H9 (cell line): ENCODE data around the gene ST7L. TPM values are rescaled to one million over a fixed set of nuclear protein-coding genes. Genes with fewer than 3 reads are reported as not detected.

Source experiments
- DNase-seq: peaks from one replicate; pipeline ENCODE4 v3.0.0-alpha.2; 2017
- H2AFZ ChIP-seq: one replicate; pipeline ENCODE4 v1.6.1; 2013; ENCODE audit warnings: mild to moderate bottlenecking, low read length, control low read depth, moderate library complexity
- H2AK5ac ChIP-seq: 2 replicates; pipeline ENCODE4 v1.6.1; 2013; ENCODE audit warnings: low read length, control low read depth, mixed read lengths; ENCODE audit not compliant: insufficient read length
- H2BK120ac ChIP-seq: one replicate; pipeline ENCODE4 v1.6.1; 2013; ENCODE audit warnings: low read depth, mild to moderate bottlenecking, low read length, control low read depth, inconsistent platforms; ENCODE audit not compliant: poor library complexity, severe bottlenecking
- H2BK12ac ChIP-seq: 2 replicates; pipeline ENCODE4 v1.6.1; 2013; ENCODE audit warnings: low read length, control low read depth, mixed read lengths, low read depth; ENCODE audit not compliant: insufficient read length
- H2BK15ac ChIP-seq: 2 replicates; pipeline ENCODE4 v1.6.1; 2013; ENCODE audit warnings: low read depth, low read length, control low read depth
- H2BK20ac ChIP-seq: one replicate; pipeline ENCODE4 v1.6.1; 2013; ENCODE audit warnings: low read depth, mild to moderate bottlenecking, low read length, control low read depth, inconsistent platforms; ENCODE audit not compliant: poor library complexity, severe bottlenecking
- H2BK5ac ChIP-seq: 2 replicates; pipeline ENCODE4 v1.6.1; 2013; ENCODE audit warnings: low read length, control low read depth, mixed read lengths; ENCODE audit not compliant: insufficient read length
- H3K14ac ChIP-seq: 2 replicates; pipeline ENCODE4 v1.6.1; 2013; ENCODE audit warnings: low read length, control low read depth; ENCODE audit not compliant: insufficient read depth
- H3K18ac ChIP-seq: 2 replicates; pipeline ENCODE4 v1.6.1; 2013; ENCODE audit warnings: low read depth, mild to moderate bottlenecking, mixed read lengths, low read length, control low read depth; ENCODE audit not compliant: insufficient read length
- H3K23ac ChIP-seq: 2 replicates; pipeline ENCODE4 v1.6.1; 2013; ENCODE audit warnings: low read length, control low read depth, mixed read lengths, low read depth; ENCODE audit not compliant: insufficient read length
- H3K23me2 ChIP-seq: 2 replicates; pipeline ENCODE4 v1.6.1; 2013; ENCODE audit warnings: low read depth, mild to moderate bottlenecking, mixed read lengths, low read length, control low read depth; ENCODE audit not compliant: insufficient read length, poor library complexity, severe bottlenecking
- H3K27ac ChIP-seq: 2 replicates; pipeline ENCODE4 v1.5.1; 2013; ENCODE audit warnings: low read length, control low read depth, mixed read lengths, low read depth; ENCODE audit not compliant: insufficient read length
- H3K27me3 ChIP-seq: 2 replicates; pipeline ENCODE4 v1.6.1; 2013; ENCODE audit warnings: low read length, control low read depth, inconsistent platforms; ENCODE audit not compliant: insufficient read depth
- H3K4ac ChIP-seq: 2 replicates; pipeline ENCODE4 v1.6.1; 2013; ENCODE audit warnings: low read depth, mild to moderate bottlenecking, control low read depth, inconsistent platforms, low read length, moderate library complexity
- H3K4me1 ChIP-seq: 2 replicates; pipeline ENCODE4 v1.6.1; 2013; ENCODE audit warnings: low read length, control low read depth, inconsistent platforms; ENCODE audit not compliant: insufficient read depth
- H3K4me2 ChIP-seq: 2 replicates; pipeline ENCODE4 v1.6.1; 2013; ENCODE audit warnings: low read length, control low read depth, mixed read lengths; ENCODE audit not compliant: insufficient read length, insufficient read depth
- H3K56ac ChIP-seq: 2 replicates; pipeline ENCODE4 v1.6.1; 2013; ENCODE audit warnings: low read depth, mild to moderate bottlenecking, mixed read lengths, low read length, control low read depth; ENCODE audit not compliant: insufficient read length
- H3K79me1 ChIP-seq: 2 replicates; pipeline ENCODE4 v1.6.1; 2013; ENCODE audit warnings: low read depth, mild to moderate bottlenecking, moderate library complexity, low read length, control low read depth, inconsistent platforms; ENCODE audit not compliant: insufficient read depth, poor library complexity, severe bottlenecking
- H3K79me2 ChIP-seq: 2 replicates; pipeline ENCODE4 v1.6.1; 2013; ENCODE audit warnings: low read length, control low read depth, inconsistent platforms; ENCODE audit not compliant: insufficient read depth
- H3K9ac ChIP-seq: 2 replicates; pipeline ENCODE4 v1.6.1; 2013; ENCODE audit warnings: low read length, control low read depth, mixed read lengths; ENCODE audit not compliant: insufficient read length; ENCODE audit errors: extremely low read depth
- H3K9me3 ChIP-seq: one replicate; pipeline ENCODE4 v1.6.1; 2013; ENCODE audit warnings: low read depth, low read length, inconsistent platforms; ENCODE audit not compliant: control insufficient read depth
- H3T11ph ChIP-seq: one replicate; pipeline ENCODE4 v1.6.1; 2013; ENCODE audit warnings: mild to moderate bottlenecking, low read length, control low read depth, inconsistent platforms
- H4K20me1 ChIP-seq: one replicate; pipeline ENCODE4 v1.6.1; 2013; ENCODE audit not compliant: control insufficient read depth, insufficient read length, insufficient read depth
- H4K5ac ChIP-seq: 2 replicates; pipeline ENCODE4 v1.6.1; 2013; ENCODE audit warnings: low read depth, mild to moderate bottlenecking, mixed read lengths, low read length, control low read depth; ENCODE audit not compliant: insufficient read length
- H4K8ac ChIP-seq: replicated peaks from 2 replicates; pipeline ENCODE4 v1.6.1; 2013; ENCODE audit warnings: low read length, control low read depth, mixed read lengths, low read depth; ENCODE audit not compliant: insufficient read length
- H4K91ac ChIP-seq: 2 replicates; pipeline ENCODE4 v1.6.1; 2013; ENCODE audit warnings: low read depth, mild to moderate bottlenecking, moderate library complexity, mixed read lengths, low read length, control low read depth; ENCODE audit not compliant: insufficient read length
- H3K27ac Mint-ChIP-seq, 3 experiments: 2 replicates in 2 of 3; 3 replicates in 1 of 3; pipeline ENCODE4 v1.8.0; 2020 to 2021; ENCODE audit warnings: mixed read lengths in 3 of 3, mild to moderate bottlenecking in 1 of 3, moderate library complexity in 1 of 3
- H3K27me3 Mint-ChIP-seq: 2 replicates; pipeline ENCODE4 v1.8.0; 2021; ENCODE audit warnings: low read depth, mild to moderate bottlenecking, moderate library complexity, mixed read lengths
- H3K36me3 Mint-ChIP-seq, 3 experiments: 2 replicates in 2 of 3; 3 replicates in 1 of 3; pipeline ENCODE4 v1.8.0; 2020 to 2021; ENCODE audit warnings: low read depth in 3 of 3, mixed read lengths in 3 of 3; ENCODE audit not compliant: insufficient read depth in 1 of 3
- H3K4me1 Mint-ChIP-seq, 2 experiments: 2 replicates each; pipeline ENCODE4 v1.8.0; 2020; ENCODE audit warnings: mixed read lengths in 2 of 2
- H3K4me3 Mint-ChIP-seq, 2 experiments: 2 replicates in 1 of 2; 3 replicates in 1 of 2; pipeline ENCODE4 v1.8.0; 2020 to 2021; ENCODE audit warnings: mild to moderate bottlenecking in 2 of 2, mixed read lengths in 2 of 2, moderate library complexity in 1 of 2
- H3K9me3 Mint-ChIP-seq, 2 experiments: 2 replicates in 1 of 2; 3 replicates in 1 of 2; pipeline ENCODE4 v1.8.0; 2020; ENCODE audit warnings: mild to moderate bottlenecking in 2 of 2, mixed read lengths in 2 of 2, moderate library complexity in 1 of 2
- total RNA-seq: library from RNA; stranded (reverse); gene quantifications from 2 replicates; pipeline ENCODE4 v1.2.1, GENCODE V29; 2021
- TF ChIP-seq, protein P1 (sequence below): fragments of 200-600 bp; sonication (generic); conservative IDR thresholded peaks from 3 replicates; pipeline ENCODE4 v1.8.0; 2021; ENCODE audit warnings: antibody characterized with exemption, mild to moderate bottlenecking

ST7L gene
- total RNA-seq, 1 experiment from 2014 or later, result 16.0 TPM

DNA sequence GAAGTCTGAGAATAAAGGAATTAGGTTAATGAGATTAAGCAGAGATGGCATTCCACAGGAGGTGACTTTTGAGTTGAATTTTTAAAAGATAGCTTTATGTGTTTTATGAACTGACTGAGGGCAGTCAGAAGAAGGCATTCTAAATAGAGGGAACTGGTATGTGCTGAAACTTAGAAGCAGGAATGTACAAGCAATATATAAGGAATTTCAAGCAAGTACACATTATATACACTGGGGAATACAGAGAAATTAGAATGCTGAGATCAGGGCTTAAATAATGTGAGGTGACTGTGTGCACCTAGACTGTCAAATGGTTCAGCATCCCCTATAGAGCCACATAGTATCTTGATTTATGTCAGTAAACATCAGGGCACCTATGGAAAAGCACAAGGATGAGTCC, 90.9 kb downstream of the ST7L start:
- Histone ChIP-seq H2BK15ac (no peak overlapping the region), H2AK5ac (no peak overlapping the region), H2AFZ (no peak overlapping the region), H2BK20ac (no peak overlapping the region), H2BK120ac (no peak overlapping the region), H3K23ac (no peak overlapping the region), H3K27ac (no peak overlapping the region), H3K14ac (no peak overlapping the region), H3K9me3 (no peaks in the 10 kb centered on the region), H4K20me1 (no peaks in the 10 kb centered on the region), H4K5ac (no peak overlapping the region), H2BK5ac (no peak overlapping the region), H3K79me2 (no peaks in the 10 kb centered on the region), H3K9ac (no peak overlapping the region), H3K4me2 (no peak overlapping the region), H2BK12ac (no peak overlapping the region), H3K56ac (no peak overlapping the region), H3K4ac (no peak overlapping the region), H4K8ac (no peak overlapping the region), H4K91ac (no peak overlapping the region), H3K18ac (no peak overlapping the region), H3T11ph (no peak overlapping the region), H3K4me1 (peaks cover 3% of the 10 kb centered on the region; the same call in 1 of the 2 replicates), H3K27me3 (no peaks in the 10 kb centered on the region), H3K23me2 (no peaks in the 10 kb centered on the region), H3K79me1 (no peaks in the 10 kb centered on the region)
- Mint-ChIP-seq H3K36me3 (peaks cover 0 to 7% (median 3%) of the 10 kb centered on the region in 3 experiments; a peak in 2 of 7 replicates), H3K4me3 (no peak overlapping the region), H3K27me3 (no peaks in the 10 kb centered on the region), H3K9me3 (no peaks in the 10 kb centered on the region), H3K4me1 (peaks cover 33 to 37% of the 10 kb centered on the region in 2 experiments), H3K27ac (no peak overlapping the region)
- TF ChIP-seq, protein P1, sequence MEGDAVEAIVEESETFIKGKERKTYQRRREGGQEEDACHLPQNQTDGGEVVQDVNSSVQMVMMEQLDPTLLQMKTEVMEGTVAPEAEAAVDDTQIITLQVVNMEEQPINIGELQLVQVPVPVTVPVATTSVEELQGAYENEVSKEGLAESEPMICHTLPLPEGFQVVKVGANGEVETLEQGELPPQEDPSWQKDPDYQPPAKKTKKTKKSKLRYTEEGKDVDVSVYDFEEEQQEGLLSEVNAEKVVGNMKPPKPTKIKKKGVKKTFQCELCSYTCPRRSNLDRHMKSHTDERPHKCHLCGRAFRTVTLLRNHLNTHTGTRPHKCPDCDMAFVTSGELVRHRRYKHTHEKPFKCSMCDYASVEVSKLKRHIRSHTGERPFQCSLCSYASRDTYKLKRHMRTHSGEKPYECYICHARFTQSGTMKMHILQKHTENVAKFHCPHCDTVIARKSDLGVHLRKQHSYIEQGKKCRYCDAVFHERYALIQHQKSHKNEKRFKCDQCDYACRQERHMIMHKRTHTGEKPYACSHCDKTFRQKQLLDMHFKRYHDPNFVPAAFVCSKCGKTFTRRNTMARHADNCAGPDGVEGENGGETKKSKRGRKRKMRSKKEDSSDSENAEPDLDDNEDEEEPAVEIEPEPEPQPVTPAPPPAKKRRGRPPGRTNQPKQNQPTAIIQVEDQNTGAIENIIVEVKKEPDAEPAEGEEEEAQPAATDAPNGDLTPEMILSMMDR, result no peak
- no peak for DNase-seq
